ENCODE data around the gene PNPO. TPM values are rescaled to one million over a fixed set of nuclear protein-coding genes. Genes with fewer than 3 reads are reported as not detected.
"Not testable (repeated sequence)": the region's sequence is repeated elsewhere in the genome, so short reads cannot be mapped to it uniquely, and the experiment has no call there.

The PNPO gene
- total RNA-seq, 1 experiment from 2014 or later = 47.5 TPM

GRCh38 chr17:47975189-47975822 is 33.9 kb downstream of the PNPO start:
- no peak for DNase-seq (ENCODE audit: low spot score)

- DNase-seq (ENCODE audit: low spot score) = no peak
These were observed 34.4 kb downstream of the PNPO start for GRCh38 chr17:47975823-47976205.

GRCh38 chr17:47978324-47978723 is 37.0 kb downstream of the PNPO start:
- peak; percentile 54 for DNase-seq (ENCODE audit: low spot score)

GRCh38 chr17:47980541-47980940 is 39.2 kb downstream of the PNPO start:
- no peak for DNase-seq (ENCODE audit: low spot score)

- DNase-seq (ENCODE audit: low spot score) = no peak
These were observed 40.1 kb downstream of the PNPO start for GRCh38 chr17:47981462-47981861.

- DNase-seq (ENCODE audit: low spot score) = no peak
These were observed 40.8 kb downstream of the PNPO start for GRCh38 chr17:47982091-47982617.

- no peak for DNase-seq (ENCODE audit: low spot score)
These were observed 41.4 kb downstream of the PNPO start for GRCh38 chr17:47982645-47983390.

- no peak for DNase-seq (ENCODE audit: low spot score)
These were observed 42.3 kb downstream of the PNPO start for GRCh38 chr17:47983492-47984223.

GRCh38 chr17:47986520-47986919 is 45.1 kb downstream of the PNPO start:
- no peak for DNase-seq (ENCODE audit: low spot score)

GRCh38 chr17:47987240-47987835 is 46.0 kb downstream of the PNPO start:
- peak; percentile 55 for DNase-seq (ENCODE audit: low spot score)

GRCh38 chr17:47988445-47988844 is 47.1 kb downstream of the PNPO start:
- not testable (repeated sequence) for DNase-seq (ENCODE audit: low spot score)

GRCh38 chr17:47989159-47989558 is 47.8 kb downstream of the PNPO start:
- DNase-seq (ENCODE audit: low spot score) = no peak

- DNase-seq (ENCODE audit: low spot score) = no peak
These were observed 48.3 kb downstream of the PNPO start for GRCh38 chr17:47989700-47990099.

GRCh38 chr17:47990962-47991731 is 49.8 kb downstream of the PNPO start:
- no peak for DNase-seq (ENCODE audit: low spot score)

GRCh38 chr17:47992216-47992615 is 50.8 kb downstream of the PNPO start:
- no peak for DNase-seq (ENCODE audit: low spot score)

GRCh38 chr17:47993031-47993564 is 51.7 kb downstream of the PNPO start:
- DNase-seq (ENCODE audit: low spot score) = no peak

- DNase-seq (ENCODE audit: low spot score) = no peak
These were observed 52.6 kb downstream of the PNPO start for GRCh38 chr17:47993964-47994363.

GRCh38 chr17:47994724-47995123 is 53.4 kb downstream of the PNPO start:
- DNase-seq (ENCODE audit: low spot score) = no peak

GRCh38 chr17:47995241-47995935 is 54.0 kb downstream of the PNPO start:
- DNase-seq (ENCODE audit: low spot score) = no peak

- no peak for DNase-seq (ENCODE audit: low spot score)
These were observed 54.8 kb downstream of the PNPO start for GRCh38 chr17:47996201-47996600.
